H1 (cell line): ENCODE measurements around the gene OLFM1. TPM values are rescaled to one million over a fixed set of nuclear protein-coding genes. Genes with fewer than 3 reads are reported as not detected.

Source experiments
- CTCF ChIA-PET: fragments of 300-600 bp; sonication (Branson Sonifier 250); formaldehyde crosslinking; loops from one replicate; lab custom pipeline; 2021; ENCODE audit not compliant: partially characterized antibody; lab: Charles Lee
- POLR2A ChIA-PET: fragments of 300-600 bp; sonication (Branson Sonifier 250); formaldehyde crosslinking; loops from one replicate; lab custom pipeline; 2021; ENCODE audit warnings: inconsistent platforms; ENCODE audit not compliant: partially characterized antibody; lab: Charles Lee
- DNase-seq, 2 experiments: peaks; one replicate each; pipeline versions ENCODE4 v3.0.0 to v3.0.0-alpha.2; 2010 to 2022; ENCODE audit warnings: low spot score in 2 of 2, low read depth in 1 of 2, mixed read lengths in 1 of 2
- FAIRE-seq: peaks from 2 replicates; lab custom pipeline; 2011; peaks lifted over from hg19 to GRCh38; lab: Jason Lieb, UNC
- H2AFZ ChIP-seq: 2 replicates; pipeline ENCODE4 v1.8.1; 2012; ENCODE audit warnings: low read length, inconsistent platforms
- H2AK5ac ChIP-seq: 2 replicates; pipeline ENCODE4 v1.6.1; 2013; ENCODE audit warnings: low read depth, low read length
- H2BK120ac ChIP-seq: replicated peaks from 2 replicates; pipeline ENCODE3; 2013; ENCODE audit warnings: low read depth, low read length, inconsistent platforms
- H2BK12ac ChIP-seq: 2 replicates; pipeline ENCODE4 v1.6.1; 2013; ENCODE audit warnings: low read depth, low read length
- H2BK15ac ChIP-seq: 2 replicates; pipeline ENCODE4 v1.6.1; 2013; ENCODE audit warnings: low read length
- H2BK20ac ChIP-seq: 2 replicates; pipeline ENCODE4 v1.6.1; 2013; ENCODE audit warnings: low read length
- H2BK5ac ChIP-seq: 2 replicates; pipeline ENCODE4 v1.6.1; 2013; ENCODE audit warnings: low read depth, low read length
- H3K14ac ChIP-seq: 2 replicates; pipeline ENCODE4 v1.6.1; 2013; ENCODE audit warnings: inconsistent platforms; ENCODE audit not compliant: insufficient read length
- H3K18ac ChIP-seq: 2 replicates; pipeline ENCODE4 v1.6.1; 2013; ENCODE audit warnings: low read length; ENCODE audit errors: extremely low read depth
- H3K23ac ChIP-seq: 2 replicates; pipeline ENCODE4 v1.6.1; 2013; ENCODE audit warnings: inconsistent platforms; ENCODE audit not compliant: insufficient read length
- H3K23me2 ChIP-seq: 2 replicates; pipeline ENCODE4 v1.6.1; 2013; ENCODE audit warnings: low read depth, low read length
- H3K27ac ChIP-seq: 2 replicates; pipeline ENCODE4 v1.6.1; 2011; ENCODE audit warnings: low read depth, low read length, inconsistent platforms
- H3K27me3 ChIP-seq, 4 experiments: replicated peaks in 1 of 4; 1 replicate in 1 of 4; 2 replicates in 3 of 4; pipeline versions ENCODE4 v1.6.1 to v1.8.1; 2011 to 2013; ENCODE audit warnings: low read length in 3 of 4, mild to moderate bottlenecking in 3 of 4, inconsistent platforms in 2 of 4, mixed read lengths in 2 of 4, moderate library complexity in 1 of 4; ENCODE audit not compliant: control insufficient read depth in 3 of 4, insufficient read depth in 3 of 4; ENCODE audit errors: extremely low read depth in 1 of 4
- H3K36me3 ChIP-seq, 4 experiments: 2 replicates each; pipeline versions ENCODE4 v1.6.1 to v1.8.1; 2011 to 2013; ENCODE audit warnings: mild to moderate bottlenecking in 4 of 4, low read length in 3 of 4, moderate library complexity in 2 of 4, control low read depth in 1 of 4, inconsistent platforms in 1 of 4; ENCODE audit not compliant: insufficient read depth in 4 of 4, control insufficient read depth in 2 of 4
- H3K4ac ChIP-seq: replicated peaks from 2 replicates; pipeline ENCODE3; 2013; ENCODE audit warnings: low read length, low read depth, mixed read lengths, inconsistent platforms; ENCODE audit not compliant: insufficient read length
- H3K4me1 ChIP-seq, 4 experiments: replicated peaks in 1 of 4; 1 replicate in 1 of 4; 2 replicates in 3 of 4; pipeline versions ENCODE4 v1.6.1 to v1.8.1; 2011 to 2013; ENCODE audit warnings: low read length in 3 of 4, inconsistent platforms in 2 of 4, mixed read lengths in 1 of 4; ENCODE audit not compliant: insufficient read depth in 4 of 4, control insufficient read depth in 3 of 4
- H3K4me2 ChIP-seq, 2 experiments: 2 replicates each; pipeline versions ENCODE4 v1.6.1 to v1.8.1; 2011 to 2013; ENCODE audit warnings: low read depth in 2 of 2, low read length in 2 of 2, control low read depth in 1 of 2, inconsistent platforms in 1 of 2, mild to moderate bottlenecking in 1 of 2; ENCODE audit not compliant: insufficient read depth in 1 of 2
- H3K4me3 ChIP-seq, 4 experiments: fragments of 200-600, 300-600 bp in 1 of 4; sonication (generic), shearing (Covaris generic), sonication (Bioruptor Twin) in 1 of 4; 2 replicates each; pipeline versions ENCODE4 v1.5.1 to v1.8.1; 2011 to 2016; ENCODE audit warnings: low read length in 4 of 4, low read depth in 3 of 4, control low read depth in 2 of 4, inconsistent platforms in 2 of 4, mild to moderate bottlenecking in 2 of 4, mixed read lengths in 1 of 4, moderate library complexity in 1 of 4; ENCODE audit not compliant: insufficient read depth in 2 of 4; ENCODE audit errors: extremely low read depth in 1 of 4
- H3K56ac ChIP-seq: replicated peaks from 2 replicates; pipeline ENCODE3; 2013; ENCODE audit warnings: low read depth, mild to moderate bottlenecking, mixed read lengths, low read length, inconsistent platforms; ENCODE audit not compliant: insufficient read length
- H3K79me1 ChIP-seq: 2 replicates; pipeline ENCODE4 v1.6.1; 2013; ENCODE audit warnings: low read depth, low read length, control low read depth
- H3K79me2 ChIP-seq, 2 experiments: 2 replicates each; pipeline versions ENCODE4 v1.6.1 to v1.8.1; 2012 to 2013; ENCODE audit warnings: low read length in 2 of 2, mild to moderate bottlenecking in 2 of 2, inconsistent platforms in 1 of 2; ENCODE audit not compliant: insufficient read depth in 2 of 2, control insufficient read depth in 1 of 2
- H3K9ac ChIP-seq, 4 experiments: replicated peaks in 1 of 4; 1 replicate in 1 of 4; 2 replicates in 3 of 4; pipeline versions ENCODE4 v1.6.1 to v1.8.1; 2011 to 2013; ENCODE audit warnings: low read depth in 3 of 4, low read length in 3 of 4, control low read depth in 2 of 4, mild to moderate bottlenecking in 2 of 4, moderate library complexity in 2 of 4, inconsistent platforms in 1 of 4; ENCODE audit errors: extremely low read depth in 1 of 4
- H3K9me3 ChIP-seq, 2 experiments: 2 replicates each; pipeline versions ENCODE4 v1.6.1 to v1.8.1; 2012 to 2013; ENCODE audit warnings: mild to moderate bottlenecking in 2 of 2, moderate library complexity in 2 of 2, control low read depth in 1 of 2, inconsistent platforms in 1 of 2, low read depth in 1 of 2, low read length in 1 of 2, mixed read lengths in 1 of 2; ENCODE audit not compliant: insufficient read depth in 2 of 2
- H4K20me1 ChIP-seq, 2 experiments: replicated peaks in 1 of 2; 2 replicates each; pipeline versions ENCODE3 to v1.8.1; 2011 to 2013; ENCODE audit warnings: inconsistent platforms in 2 of 2, low read length in 2 of 2, mild to moderate bottlenecking in 1 of 2; ENCODE audit not compliant: insufficient read depth in 2 of 2, control insufficient read depth in 1 of 2
- H4K5ac ChIP-seq: 2 replicates; pipeline ENCODE4 v1.6.1; 2013; ENCODE audit warnings: low read length, low read depth, mixed read lengths, inconsistent platforms; ENCODE audit not compliant: insufficient read length
- H4K8ac ChIP-seq: 2 replicates; pipeline ENCODE4 v1.8.0; 2013; ENCODE audit warnings: mild to moderate bottlenecking, moderate library complexity, low read length, inconsistent platforms; ENCODE audit not compliant: insufficient read depth; ENCODE audit errors: extremely low read depth
- H4K91ac ChIP-seq: replicated peaks from 2 replicates; pipeline ENCODE3; 2013; ENCODE audit warnings: low read length, mixed read lengths, inconsistent platforms; ENCODE audit not compliant: insufficient read length
- BACH1 ChIP-seq: IDR thresholded peaks from 2 replicates; pipeline ENCODE4 v1.6.1; 2012; ENCODE audit warnings: low read length, improper control_type of control experiment
- FOSL1 ChIP-seq: IDR thresholded peaks from 2 replicates; pipeline ENCODE4 v1.6.1; 2011; ENCODE audit warnings: mild to moderate bottlenecking, low read depth, low read length, moderate library complexity; ENCODE audit not compliant: insufficient read depth
- GABPA ChIP-seq: IDR thresholded peaks from 2 replicates; pipeline ENCODE4 v1.6.1; 2011; ENCODE audit warnings: mild to moderate bottlenecking, low read length, moderate library complexity, borderline replicate concordance; ENCODE audit not compliant: insufficient read depth
- PHF8 ChIP-seq: fragments of 200-600 bp; sonication (generic); conservative IDR thresholded peaks from 2 replicates; pipeline ENCODE4 v1.7.1; 2012; ENCODE audit warnings: low read depth, mild to moderate bottlenecking, inconsistent platforms, low read length, moderate library complexity
- POLR2AphosphoS5 ChIP-seq: IDR thresholded peaks from 2 replicates; pipeline ENCODE4 v1.6.1; 2011; ENCODE audit warnings: low read depth, low read length
- RAD21 ChIP-seq, 2 experiments: IDR thresholded peaks in 1 of 2; conservative IDR thresholded peaks in 1 of 2; 2 replicates each; pipeline ENCODE4 v1.6.1; 2011; ENCODE audit warnings: low read depth in 2 of 2, low read length in 2 of 2, improper control_type of control experiment in 1 of 2, inconsistent platforms in 1 of 2, mild to moderate bottlenecking in 1 of 2, moderate library complexity in 1 of 2
- SIN3A ChIP-seq, 2 experiments: IDR thresholded peaks in 1 of 2; conservative IDR thresholded peaks in 1 of 2; 2 replicates each; pipeline ENCODE4 v1.6.1; 2011 to 2012; ENCODE audit warnings: low read length in 2 of 2, improper control_type of control experiment in 1 of 2, low read depth in 1 of 2, mild to moderate bottlenecking in 1 of 2
- SP2 ChIP-seq: IDR thresholded peaks from 2 replicates; pipeline ENCODE4 v1.6.1; 2012; ENCODE audit warnings: mild to moderate bottlenecking, low read length, inconsistent platforms
- TAF7 ChIP-seq: optimal IDR thresholded peaks from 2 replicates; pipeline ENCODE3; 2011; ENCODE audit warnings: low read depth, mild to moderate bottlenecking, inconsistent platforms, low read length, moderate library complexity, borderline replicate concordance
- USF2 ChIP-seq: IDR thresholded peaks from 2 replicates; pipeline ENCODE4 v1.6.1; 2011; ENCODE audit warnings: low read length, improper control_type of control experiment
- WGBS, 2 experiments: shearing (Covaris generic) in 1 of 2; methylation state at CpG; one replicate each; pipeline versions ENCODE4 v1.1.6 to v1.1.7; 2013 to 2015; ENCODE audit warnings: low lambda C conversion rate in 2 of 2, mixed read lengths in 2 of 2, inconsistent platforms in 1 of 2, low coverage in 1 of 2, missing lambda C conversion rate in 1 of 2; ENCODE audit not compliant: insufficient replicate concordance in 2 of 2, insufficient coverage in 1 of 2, insufficient read length in 1 of 2; ENCODE audit errors: extremely low coverage in 1 of 2, missing lambda C conversion rate in 1 of 2; 5-methylcytosine and 5-hydroxymethylcytosine counted together
- polyA plus RNA-seq, 7 experiments: library from polyadenylated mRNA; depleted of rRNA in 3 of 7; stranded (reverse) in 5 of 7; unstranded in 2 of 7; fragments of >200 nt in 5 of 7; fragments of 200-250 nt in 2 of 7; gene quantifications; 1 replicate in 5 of 7; 2 replicates in 1 of 7; 4 replicates in 1 of 7; pipeline versions ENCODE4 v1.2.1 to v1.2.3, GENCODE V29; 2011 to 2013; ENCODE audit warnings: missing spikeins in 2 of 7, mixed read lengths in 2 of 7
- total RNA-seq: library from RNA; stranded (reverse); fragmentation: NEBNext Ultra II Directional; extraction: Animal tissue kit (Norgen Biotek cat#: 25700); gene quantifications from 2 replicates; pipeline ENCODE4 v1.2.1, GENCODE V29; 2021
- TF ChIP-seq, protein P1 (sequence below): IDR thresholded peaks from 2 replicates; pipeline ENCODE4 v1.6.1; 2012; ENCODE audit warnings: inconsistent platforms

The OLFM1 gene
- total and polyA plus RNA-seq, 2 of the 8 experiments (the other 6 are each of a cell fraction or from before 2014, with no cell fraction given), result 53.0 to 53.4 TPM

DNA sequence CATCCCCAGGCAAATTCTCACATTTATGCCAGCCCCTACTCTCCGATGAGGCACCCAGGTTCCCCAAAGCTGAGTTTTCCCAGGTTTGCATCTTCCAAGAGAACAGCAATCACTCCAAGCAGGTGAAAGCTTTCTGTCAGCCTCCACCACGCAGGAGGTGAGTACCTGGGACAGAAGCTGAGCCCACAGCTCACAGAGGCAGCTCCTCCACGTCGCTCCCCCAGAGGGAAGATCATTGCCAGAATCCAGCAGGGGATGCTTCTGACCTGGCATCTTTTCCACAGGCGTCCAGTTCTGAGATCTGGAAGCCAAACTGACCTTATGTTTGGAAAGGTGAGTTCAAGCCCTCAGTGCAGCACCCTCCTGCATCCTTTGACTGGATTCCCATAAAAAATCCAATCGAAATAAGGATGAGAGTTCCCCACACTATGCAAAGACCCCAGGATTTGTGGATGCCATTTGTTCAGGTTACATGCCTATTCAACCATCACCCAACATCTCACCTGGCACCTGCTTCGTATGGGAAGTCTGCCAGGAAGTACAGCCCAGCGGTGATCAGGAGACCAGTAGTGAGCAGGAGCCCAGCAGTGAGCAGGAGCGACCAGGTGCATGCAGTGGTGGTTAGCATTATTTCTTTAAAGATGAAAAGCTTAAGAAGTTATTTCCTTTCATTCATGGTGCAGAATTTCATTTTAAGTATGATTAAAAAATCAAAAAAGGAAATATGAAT, 47.4 kb upstream of the OLFM1 start:
- Histone ChIP-seq H3K23ac (no peak overlapping the region), H3K27ac (no peak overlapping the region), H2AK5ac (no peak overlapping the region), H3K4ac (no peak overlapping the region), H3K36me3 (no peaks in the 10 kb centered on the region), H2BK20ac (no peak overlapping the region), H3K9me3 (no peaks in the 10 kb centered on the region), H2BK15ac (no peak overlapping the region), H2BK12ac (no peak overlapping the region), H3K79me1 (no peaks in the 10 kb centered on the region), H3K4me3 (no peak overlapping the region), H2BK120ac (no peak overlapping the region), H3K4me2 (no peak overlapping the region), H4K20me1 (no peaks in the 10 kb centered on the region), H4K8ac (no peak overlapping the region), H3K14ac (no peak overlapping the region), H3K9ac (no peak overlapping the region), H3K56ac (no peak overlapping the region), H4K5ac (no peak overlapping the region), H4K91ac (no peak overlapping the region), H3K4me1 (peaks cover 0 to 3% (median 0%) of the 10 kb centered on the region in 4 experiments; a peak in 1 of 7 replicates), H3K18ac (no peak overlapping the region), H3K23me2 (no peaks in the 10 kb centered on the region), H2BK5ac (no peak overlapping the region), H3K27me3 (no peaks in the 10 kb centered on the region), H3K79me2 (no peaks in the 10 kb centered on the region), H2AFZ (no peak overlapping the region)
- CTCF ChIA-PET, result interaction anchor here (0.9 to 1.6 kb wide), 3 partner anchors 43 to 372 kb away, joined by 3 to 4 read pairs (median 3); no protein-coding TSS in a partner anchor
- 81% methylated on average over 9 of the region's 9 CpGs; no CpG with 5 or more reads in 1 of the 2 experiments for WGBS, 2 experiments
- POLR2A ChIA-PET, result no interaction called here
- DNase-seq, result no peak
- no peak for FAIRE-seq
- TF ChIP-seq RAD21 (IDR thresholded peaks at IDR 0.05 in 1 of 2, conservative IDR thresholded peaks at IDR 0.05 in 1 of 2; ENCODE audit: low read depth in 2 of 2, low read length in 2 of 2) (no peak), TAF7 (no peak), SP2 (no peak), POLR2AphosphoS5 (no peak), PHF8 (no peak), SIN3A (conservative IDR thresholded peaks at IDR 0.05 in 1 of 2, IDR thresholded peaks at IDR 0.05 in 1 of 2; ENCODE audit: low read depth in 1 of 2, low read length in 2 of 2) (no peak), BACH1 (no peak), USF2 (no peak), GABPA (no peak), FOSL1 (no peak)
- TF ChIP-seq, protein P1, sequence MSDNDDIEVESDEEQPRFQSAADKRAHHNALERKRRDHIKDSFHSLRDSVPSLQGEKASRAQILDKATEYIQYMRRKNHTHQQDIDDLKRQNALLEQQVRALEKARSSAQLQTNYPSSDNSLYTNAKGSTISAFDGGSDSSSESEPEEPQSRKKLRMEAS, result no peak
